HG02798 (cell line): ENCODE results near the gene KIAA0930.

Source experiments
- ATAC-seq: cut with Tn5 transposase; IDR thresholded peaks from one replicate; pipeline ENCODE4 v1.9.1; 2021; ENCODE audit warnings: mild to moderate bottlenecking; ENCODE audit not compliant: unreplicated experiment, poor library complexity

The KIAA0930 gene

DNA sequence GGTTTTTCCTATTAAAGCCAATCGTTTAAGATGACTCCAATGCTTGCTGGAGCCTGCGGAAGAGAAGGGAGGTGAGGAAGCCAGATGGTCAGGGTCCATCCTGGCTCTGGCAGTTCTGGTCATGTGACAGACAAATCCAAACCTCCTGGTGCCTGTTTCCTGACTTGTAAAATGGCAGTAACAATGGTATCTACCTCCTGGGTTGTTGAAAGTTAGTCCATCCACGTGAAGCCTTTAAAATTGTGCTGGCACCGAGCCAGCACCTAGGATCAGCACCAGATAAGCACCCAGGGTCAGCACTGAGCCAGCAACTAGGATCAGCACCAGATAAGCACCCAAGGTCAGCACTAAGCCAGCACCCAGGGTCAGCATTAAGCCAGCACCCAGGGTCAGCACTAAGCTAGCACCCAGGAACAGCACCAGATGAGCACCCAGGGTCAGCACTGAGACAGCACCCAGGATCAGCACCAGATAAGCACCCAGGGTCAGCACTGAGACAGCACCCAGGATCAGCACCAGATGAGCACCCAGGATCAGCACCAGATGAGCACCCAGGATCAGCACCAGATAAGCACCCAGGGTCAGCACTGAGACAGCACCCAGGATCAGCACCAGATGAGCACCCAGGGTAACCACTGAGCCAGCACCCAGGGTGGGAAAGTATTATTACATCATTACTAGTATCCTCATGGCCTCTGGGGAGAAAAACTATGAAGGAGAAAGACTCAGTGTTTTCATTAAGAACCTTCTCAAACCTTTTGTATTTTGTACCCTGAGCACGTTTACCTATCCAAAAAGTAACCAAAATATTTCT is 17.2 kb downstream of the KIAA0930 start:
- no peak for ATAC-seq

DNA sequence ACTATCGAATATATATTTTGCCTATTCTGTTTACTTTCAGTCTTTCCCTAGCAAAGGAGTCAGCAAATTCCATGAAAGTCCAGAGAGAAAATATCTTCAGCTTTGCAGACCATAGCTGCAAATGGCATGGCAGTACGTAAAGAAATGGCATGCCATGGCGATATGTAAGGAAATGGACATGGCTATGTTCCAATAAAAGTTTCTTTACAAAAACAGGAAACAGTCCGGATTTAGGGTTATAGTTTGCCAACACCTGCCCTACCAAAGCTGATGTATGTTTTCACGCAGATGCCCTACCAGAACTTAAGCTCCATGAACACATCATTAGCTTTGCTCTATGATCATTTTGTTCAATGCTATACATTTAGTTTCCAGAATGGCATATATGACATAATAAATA is 19.5 kb downstream of the KIAA0930 start:
- no peak for ATAC-seq

- ATAC-seq, result no peak
Measured at GRCh38 chr22:45218976-45219375, 21.7 kb downstream of the KIAA0930 start.

- ATAC-seq, result no peak
Measured at GRCh38 chr22:45217806-45218205, 22.9 kb downstream of the KIAA0930 start.

GRCh38 chr22:45217345-45217744 is 23.3 kb downstream of the KIAA0930 start:
- no peak for ATAC-seq

- no peak for ATAC-seq
Measured at GRCh38 chr22:45216133-45217003, 24.3 kb downstream of the KIAA0930 start.

GRCh38 chr22:45212992-45213751 is 27.5 kb downstream of the KIAA0930 start:
- ATAC-seq, result no peak

GRCh38 chr22:45212306-45212709 is 28.4 kb downstream of the KIAA0930 start:
- ATAC-seq, result no peak

GRCh38 chr22:45211848-45212247 is 28.8 kb downstream of the KIAA0930 start:
- ATAC-seq, result no peak

GRCh38 chr22:45211435-45211834 is 29.3 kb downstream of the KIAA0930 start:
- no peak for ATAC-seq

GRCh38 chr22:45210991-45211390 is 29.7 kb downstream of the KIAA0930 start:
- ATAC-seq, result no peak

GRCh38 chr22:45210577-45210976 is 30.1 kb downstream of the KIAA0930 start:
- ATAC-seq, result no peak

GRCh38 chr22:45210174-45210573 is 30.5 kb downstream of the KIAA0930 start:
- ATAC-seq, result no peak

- no peak for ATAC-seq
Measured at GRCh38 chr22:45208993-45209838, 31.5 kb downstream of the KIAA0930 start.

DNA sequence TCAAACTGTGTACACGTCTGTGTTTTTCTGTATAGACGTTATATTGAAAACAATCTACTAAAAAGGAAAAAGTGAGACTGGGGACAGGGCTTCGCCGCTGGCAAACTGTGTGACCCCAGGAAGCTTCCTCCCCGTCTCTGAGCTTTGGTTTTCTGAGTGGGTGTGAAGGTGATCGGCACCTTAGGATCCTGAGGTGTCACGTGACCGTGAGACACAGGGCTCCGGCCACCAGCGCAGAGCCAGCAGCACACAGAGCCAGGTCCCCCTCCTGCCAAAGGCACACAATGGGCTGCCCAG is 32.0 kb downstream of the KIAA0930 start:
- no peak for ATAC-seq

GRCh38 chr22:45207981-45208664 is 32.6 kb downstream of the KIAA0930 start:
- ATAC-seq, result no peak

DNA sequence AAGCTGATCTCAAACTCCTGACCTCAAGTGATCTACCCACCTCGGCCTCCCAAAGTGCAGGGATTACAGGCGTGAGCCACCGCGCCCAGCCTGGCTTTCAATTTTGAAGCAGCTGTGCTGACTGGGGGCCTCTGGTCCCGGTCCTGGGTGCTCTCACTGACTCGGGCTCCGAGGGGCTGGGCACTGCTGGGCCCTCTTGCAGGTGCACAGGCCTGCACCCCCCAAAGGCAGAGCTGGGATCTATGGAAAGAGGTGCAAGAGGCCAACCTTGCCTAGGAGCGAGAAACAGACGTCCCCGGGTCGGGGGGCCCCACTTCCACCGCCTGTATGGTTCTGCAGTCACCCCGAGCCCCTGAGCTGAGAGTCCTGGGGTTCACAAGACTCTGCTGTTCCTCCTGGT is 33.2 kb downstream of the KIAA0930 start:
- no peak for ATAC-seq

GRCh38 chr22:45206233-45206632 is 34.5 kb downstream of the KIAA0930 start:
- ATAC-seq, result no peak

DNA sequence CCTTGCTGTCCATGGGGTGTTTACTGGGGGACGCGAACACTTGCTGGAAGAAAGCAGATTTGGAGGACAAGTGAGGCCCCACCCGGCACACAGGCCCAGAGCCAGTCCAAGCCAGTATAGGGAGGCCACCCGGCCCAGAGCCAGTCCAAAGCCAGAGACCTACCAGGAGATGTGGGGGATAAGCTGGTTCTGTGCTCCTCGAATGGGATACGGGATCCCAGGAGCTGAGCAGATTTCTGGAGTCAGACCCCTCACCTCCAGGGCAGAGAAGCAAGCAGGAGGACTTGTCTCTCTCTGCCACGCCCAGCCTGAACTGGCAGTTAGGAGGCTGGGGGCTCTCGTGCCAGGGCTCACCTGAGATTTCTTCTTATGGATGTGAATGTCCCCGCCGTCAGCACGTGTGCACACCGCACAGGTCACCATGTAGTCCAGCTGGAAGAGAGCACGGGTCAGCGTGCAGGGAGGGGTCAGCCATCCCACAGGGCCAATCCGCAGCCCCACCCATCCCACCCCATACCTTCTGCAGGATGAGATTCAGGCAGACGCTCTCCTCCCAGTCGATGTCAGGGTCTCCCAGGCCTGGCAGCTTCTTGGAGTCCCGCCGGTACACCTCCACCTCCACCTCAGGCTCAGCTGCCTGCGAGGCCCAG is 35.3 kb downstream of the KIAA0930 start:
- no peak for ATAC-seq
